ENCODE data around the gene GP1BB.

GP1BB gene

DNA sequence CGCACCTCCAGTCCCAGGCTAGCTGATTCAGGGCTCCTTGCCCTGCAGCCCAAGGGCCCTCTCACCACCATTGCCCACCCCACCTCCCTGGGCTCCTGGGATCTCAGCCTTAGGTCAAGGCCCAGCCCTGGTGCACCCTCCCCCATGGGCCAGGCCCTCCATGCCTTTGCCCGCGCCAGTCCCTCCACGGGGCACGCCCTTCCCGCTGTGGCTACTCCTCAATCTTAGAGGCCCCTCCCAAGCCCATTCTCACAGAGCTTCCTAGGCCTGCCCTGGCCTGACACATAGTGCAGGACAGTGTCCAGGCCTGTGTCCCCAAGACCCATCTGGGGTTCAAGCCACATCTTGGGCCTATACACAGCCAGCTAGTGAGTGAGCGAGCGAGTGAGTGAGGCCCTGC, 6.9 kb downstream of the GP1BB start:
- DNase-seq (ENCODE audit: insufficient read length, low spot score): no peak
- FAIRE-seq: no peak
- TF ChIP-seq, protein P1, sequence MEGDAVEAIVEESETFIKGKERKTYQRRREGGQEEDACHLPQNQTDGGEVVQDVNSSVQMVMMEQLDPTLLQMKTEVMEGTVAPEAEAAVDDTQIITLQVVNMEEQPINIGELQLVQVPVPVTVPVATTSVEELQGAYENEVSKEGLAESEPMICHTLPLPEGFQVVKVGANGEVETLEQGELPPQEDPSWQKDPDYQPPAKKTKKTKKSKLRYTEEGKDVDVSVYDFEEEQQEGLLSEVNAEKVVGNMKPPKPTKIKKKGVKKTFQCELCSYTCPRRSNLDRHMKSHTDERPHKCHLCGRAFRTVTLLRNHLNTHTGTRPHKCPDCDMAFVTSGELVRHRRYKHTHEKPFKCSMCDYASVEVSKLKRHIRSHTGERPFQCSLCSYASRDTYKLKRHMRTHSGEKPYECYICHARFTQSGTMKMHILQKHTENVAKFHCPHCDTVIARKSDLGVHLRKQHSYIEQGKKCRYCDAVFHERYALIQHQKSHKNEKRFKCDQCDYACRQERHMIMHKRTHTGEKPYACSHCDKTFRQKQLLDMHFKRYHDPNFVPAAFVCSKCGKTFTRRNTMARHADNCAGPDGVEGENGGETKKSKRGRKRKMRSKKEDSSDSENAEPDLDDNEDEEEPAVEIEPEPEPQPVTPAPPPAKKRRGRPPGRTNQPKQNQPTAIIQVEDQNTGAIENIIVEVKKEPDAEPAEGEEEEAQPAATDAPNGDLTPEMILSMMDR (IDR thresholded peaks at IDR 0.05; ENCODE audit: insufficient read depth, missing control alignments): no peak

DNA sequence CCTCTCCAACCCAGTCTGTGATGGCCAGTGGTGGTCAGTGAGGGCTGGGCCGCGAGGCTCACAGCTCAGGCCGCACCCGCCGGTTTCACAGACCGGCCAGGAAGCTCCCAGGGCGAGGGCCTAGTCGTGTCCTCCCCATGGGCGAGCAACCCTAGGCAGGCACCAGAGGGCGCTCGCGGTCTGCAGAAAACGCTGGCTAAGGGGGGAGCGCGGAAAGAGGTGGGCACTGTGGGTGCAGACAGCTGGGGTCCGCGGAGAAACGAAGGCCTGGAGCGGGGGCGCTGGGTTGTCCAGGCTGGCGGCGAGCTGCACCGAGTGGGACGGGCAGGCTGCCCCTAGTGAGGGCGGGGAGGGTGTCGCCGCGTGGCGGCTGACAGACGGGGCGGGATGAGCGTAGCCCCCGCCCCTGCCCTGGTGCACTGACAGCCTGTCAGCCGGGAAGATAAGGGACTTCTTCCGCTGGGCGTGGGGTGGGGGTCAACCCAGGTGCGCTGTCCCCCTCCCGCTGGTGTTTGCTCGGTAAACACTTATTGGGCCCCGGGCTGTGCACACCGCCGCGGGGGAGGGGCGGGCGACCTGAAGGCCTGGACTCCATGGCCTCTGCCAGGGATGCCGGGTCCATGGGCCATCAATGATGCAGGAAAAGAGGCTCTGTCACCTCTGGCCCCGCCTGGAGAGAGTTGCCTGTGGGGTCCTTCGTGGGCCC, 7.5 kb downstream of the GP1BB start:
- DNase-seq (ENCODE audit: insufficient read length, low spot score) (peak; percentile 89), FAIRE-seq (no peak)
- TF ChIP-seq, protein P1 (IDR thresholded peaks at IDR 0.05; ENCODE audit: insufficient read depth, missing control alignments): peak; percentile 89

DNA sequence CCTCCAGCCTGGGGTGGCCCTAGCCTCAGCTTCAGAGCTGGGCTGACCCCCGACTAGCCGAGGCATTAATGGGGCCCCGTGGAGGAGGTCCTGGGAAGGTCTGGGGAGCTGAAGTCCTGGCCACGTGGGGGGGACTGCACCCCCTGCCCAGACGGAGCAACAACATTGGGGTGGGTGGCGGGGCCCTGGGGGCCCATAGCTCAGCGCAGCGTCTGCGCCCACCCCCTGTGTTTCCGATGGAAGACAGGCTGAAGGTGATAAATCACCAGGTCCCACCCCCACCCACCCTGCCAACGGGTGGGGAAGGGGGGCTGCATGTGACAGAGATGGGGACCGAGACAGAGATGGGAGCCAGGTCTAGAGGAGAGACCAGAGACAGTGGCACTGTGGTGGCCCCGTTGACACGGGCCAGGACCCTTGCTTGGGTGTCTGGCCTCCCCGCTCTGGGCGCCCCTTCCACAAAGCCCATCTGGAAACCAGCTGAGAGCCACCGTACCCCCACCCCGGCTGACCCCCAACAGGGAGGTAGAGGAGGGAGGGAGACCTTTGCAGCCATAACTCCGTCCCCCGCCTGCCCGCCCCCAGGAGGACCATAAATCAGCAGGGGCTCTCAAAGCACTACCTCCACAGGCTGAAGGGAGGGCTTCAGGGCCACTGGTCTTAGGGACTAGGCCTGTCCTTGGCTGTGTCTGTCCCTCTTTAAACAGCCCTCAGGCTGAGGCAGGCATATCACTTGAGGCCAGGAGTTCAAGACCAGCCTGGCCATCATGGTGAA, 8.2 kb downstream of the GP1BB start:
- DNase-seq (ENCODE audit: insufficient read length, low spot score) (no peak), FAIRE-seq (no peak)
- TF ChIP-seq, protein P1 (IDR thresholded peaks at IDR 0.05; ENCODE audit: insufficient read depth, missing control alignments): no peak

DNA sequence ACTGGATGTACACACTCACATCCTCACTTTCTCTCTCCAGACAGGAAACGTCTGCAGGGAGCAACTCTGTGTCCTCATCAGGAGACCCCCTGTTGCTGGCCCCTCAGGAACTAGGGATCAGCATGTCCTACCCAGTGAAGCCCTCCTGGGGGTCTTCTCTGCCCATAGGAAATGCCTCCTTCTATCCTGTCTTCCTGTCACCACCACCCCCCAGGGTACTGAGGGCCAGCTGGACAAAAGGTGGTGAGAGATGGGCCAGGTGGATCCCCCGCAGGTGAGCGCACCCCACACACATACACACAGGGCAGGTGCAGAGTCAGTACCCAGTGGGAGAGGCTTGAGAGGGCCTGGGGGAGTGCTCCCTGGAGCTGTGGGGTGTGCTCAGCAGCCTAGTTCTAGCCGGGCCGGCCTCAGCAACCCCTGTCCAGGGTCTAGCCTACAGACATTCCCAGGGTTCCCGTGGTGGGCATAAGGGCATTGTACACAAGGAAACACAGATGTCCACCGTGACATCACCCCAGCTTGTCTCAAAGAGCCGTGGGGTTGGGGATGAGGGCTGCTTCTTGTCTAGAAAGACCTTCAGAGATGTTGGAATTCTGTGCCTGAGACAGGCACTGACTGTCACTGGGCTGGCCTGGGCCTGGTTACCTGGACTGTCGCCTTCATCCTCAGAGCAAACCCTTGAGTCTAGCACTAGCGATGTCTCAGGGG, 9.2 kb downstream of the GP1BB start:
- FAIRE-seq (no peak), DNase-seq (ENCODE audit: insufficient read length, low spot score) (no peak)
- TF ChIP-seq, protein P1 (IDR thresholded peaks at IDR 0.05; ENCODE audit: insufficient read depth, missing control alignments): no peak

DNA sequence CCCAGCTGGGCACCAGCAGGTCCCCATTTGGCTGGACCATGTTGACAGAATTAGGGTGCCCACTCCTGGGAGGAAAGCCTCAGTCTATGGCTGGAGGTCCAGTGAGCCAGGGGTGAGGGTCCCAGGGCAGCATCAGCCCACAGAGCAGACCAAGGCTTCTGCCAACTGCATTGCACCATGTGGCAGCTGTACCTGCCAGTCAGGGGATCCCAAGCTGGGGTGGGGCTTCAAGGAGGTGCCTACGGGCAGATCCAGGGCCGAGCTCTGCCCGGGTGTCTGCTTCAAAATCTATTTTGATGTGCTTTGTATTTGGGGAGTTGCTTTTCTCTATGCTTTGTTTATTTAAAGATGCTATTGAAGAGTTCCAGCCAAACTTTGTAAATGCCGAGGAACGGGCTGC, 10.4 kb downstream of the GP1BB start:
- FAIRE-seq (no peak), DNase-seq (ENCODE audit: insufficient read length, low spot score) (no peak)
- TF ChIP-seq, protein P1 (IDR thresholded peaks at IDR 0.05; ENCODE audit: insufficient read depth, missing control alignments): no peak

DNA sequence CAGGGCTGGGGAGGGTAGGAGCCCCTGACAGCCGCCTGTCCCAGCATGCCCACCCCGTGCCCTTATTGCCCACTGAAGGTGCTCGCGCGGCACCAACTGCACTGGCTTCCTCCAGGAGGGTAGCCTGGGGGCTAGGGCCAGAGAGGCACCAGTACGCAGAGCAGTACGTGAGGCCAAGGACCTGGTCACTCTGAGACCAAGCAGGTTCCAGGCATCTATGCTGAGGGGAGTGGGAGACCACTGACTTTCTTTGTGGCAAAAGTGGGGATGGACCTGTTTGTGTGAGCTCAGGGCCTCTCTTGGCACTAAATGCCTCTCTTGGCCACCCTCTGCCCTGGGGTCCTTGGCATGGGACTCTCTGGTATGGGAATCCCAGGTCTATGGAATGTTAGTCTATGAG, 10.8 kb downstream of the GP1BB start:
- TF ChIP-seq, protein P1 (IDR thresholded peaks at IDR 0.05; ENCODE audit: insufficient read depth, missing control alignments): no peak
- FAIRE-seq: no peak

More for the DNA sequence above, 10.8 kb downstream of the GP1BB start:
- no peak for DNase-seq (ENCODE audit: insufficient read length, low spot score)

Data from D721Med (cell line).